ENCODE measurements around the gene LIN7B. TPM values are rescaled to one million over a fixed set of nuclear protein-coding genes. Genes with fewer than 3 reads are reported as not detected.

The LIN7B gene
- total RNA-seq, 1 experiment from 2014 or later: 4.2 TPM

DNA sequence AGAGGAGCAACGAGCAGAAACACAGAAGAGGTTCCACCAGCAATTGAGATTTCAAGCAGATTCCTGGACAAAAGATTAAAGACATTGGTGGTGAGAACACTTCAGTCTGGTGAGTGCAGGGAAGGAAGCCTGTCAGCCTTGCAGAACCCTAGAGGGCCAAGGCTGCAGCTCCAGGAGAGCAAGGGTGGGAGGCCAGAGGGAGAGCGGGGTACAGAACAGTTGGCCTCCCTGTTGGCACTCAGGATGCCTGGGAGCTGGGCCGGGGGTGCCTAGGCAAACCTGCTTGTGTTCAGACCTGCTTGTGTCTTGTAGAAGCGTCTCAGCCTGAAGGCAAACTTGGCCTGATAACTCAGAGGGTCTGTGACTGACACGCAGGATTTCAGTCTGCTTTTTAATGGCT lies 5.1 kb upstream of the LIN7B start:
- H4K20me1 ChIP-seq (ENCODE audit: control insufficient read depth, insufficient read depth, insufficient read length): no peaks in the 10 kb centered on the region
- TF ChIP-seq, protein P1, sequence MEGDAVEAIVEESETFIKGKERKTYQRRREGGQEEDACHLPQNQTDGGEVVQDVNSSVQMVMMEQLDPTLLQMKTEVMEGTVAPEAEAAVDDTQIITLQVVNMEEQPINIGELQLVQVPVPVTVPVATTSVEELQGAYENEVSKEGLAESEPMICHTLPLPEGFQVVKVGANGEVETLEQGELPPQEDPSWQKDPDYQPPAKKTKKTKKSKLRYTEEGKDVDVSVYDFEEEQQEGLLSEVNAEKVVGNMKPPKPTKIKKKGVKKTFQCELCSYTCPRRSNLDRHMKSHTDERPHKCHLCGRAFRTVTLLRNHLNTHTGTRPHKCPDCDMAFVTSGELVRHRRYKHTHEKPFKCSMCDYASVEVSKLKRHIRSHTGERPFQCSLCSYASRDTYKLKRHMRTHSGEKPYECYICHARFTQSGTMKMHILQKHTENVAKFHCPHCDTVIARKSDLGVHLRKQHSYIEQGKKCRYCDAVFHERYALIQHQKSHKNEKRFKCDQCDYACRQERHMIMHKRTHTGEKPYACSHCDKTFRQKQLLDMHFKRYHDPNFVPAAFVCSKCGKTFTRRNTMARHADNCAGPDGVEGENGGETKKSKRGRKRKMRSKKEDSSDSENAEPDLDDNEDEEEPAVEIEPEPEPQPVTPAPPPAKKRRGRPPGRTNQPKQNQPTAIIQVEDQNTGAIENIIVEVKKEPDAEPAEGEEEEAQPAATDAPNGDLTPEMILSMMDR (conservative IDR thresholded peaks at IDR 0.05): no peak
- no CpG with 5 or more reads among the region's 5 CpGs for WGBS (ENCODE audit: extremely low coverage, insufficient read length, low lambda C conversion rate)
- no peak overlapping the region for H3K9ac ChIP-seq (ENCODE audit: extremely low read depth, insufficient read length, low read length)
- no peaks in the 10 kb centered on the region for H3K23me2 ChIP-seq (ENCODE audit: insufficient read length, low read depth, low read length, poor library complexity, severe bottlenecking)
- H3K4ac ChIP-seq (ENCODE audit: low read depth, low read length): no peak overlapping the region
- H3K27me3 Mint-ChIP-seq (ENCODE audit: low read depth): peaks cover 1% of the 10 kb centered on the region
- no peaks in the 10 kb centered on the region for H3K27me3 ChIP-seq (ENCODE audit: insufficient read depth, low read length)
- no peak overlapping the region for H4K8ac ChIP-seq (replicated peaks; ENCODE audit: insufficient read length, low read depth, low read length)
- H2AFZ ChIP-seq (ENCODE audit: low read length): no peak overlapping the region
- H4K5ac ChIP-seq (ENCODE audit: insufficient read length, low read depth, low read length): no peak overlapping the region
- no peak overlapping the region for H3K56ac ChIP-seq (ENCODE audit: insufficient read length, low read depth, low read length)
- H3K79me1 ChIP-seq (ENCODE audit: insufficient read depth, low read depth, low read length, poor library complexity, severe bottlenecking): no peaks in the 10 kb centered on the region
- H2AK5ac ChIP-seq (ENCODE audit: insufficient read length, low read length): no peak overlapping the region
- H3K4me1 ChIP-seq (ENCODE audit: insufficient read depth, low read length): no peaks in the 10 kb centered on the region
- H2BK5ac ChIP-seq (ENCODE audit: insufficient read length, low read length): no peak overlapping the region
- H2BK15ac ChIP-seq (ENCODE audit: low read depth, low read length): no peak overlapping the region
- H3K36me3 Mint-ChIP-seq (ENCODE audit: insufficient read depth in 1 of 3, low read depth in 3 of 3): peaks cover 35 to 52% (median 51%) of the 10 kb centered on the region in 3 experiments
- no peak overlapping the region for H3T11ph ChIP-seq (ENCODE audit: low read length)
- no peaks in the 10 kb centered on the region for H3K9me3 ChIP-seq (ENCODE audit: control insufficient read depth, low read depth, low read length)
- H3K9me3 Mint-ChIP-seq: peaks cover 0 to 2% of the 10 kb centered on the region in 2 experiments; a peak in 2 of 5 replicates
- H2BK120ac ChIP-seq (ENCODE audit: low read depth, low read length, poor library complexity, severe bottlenecking): no peak overlapping the region
- no peak overlapping the region for H3K23ac ChIP-seq (ENCODE audit: insufficient read length, low read depth, low read length)
- H3K14ac ChIP-seq (ENCODE audit: insufficient read depth, low read length): no peak overlapping the region
- H3K27ac ChIP-seq (ENCODE audit: insufficient read length, low read depth, low read length): no peak overlapping the region
- no peak overlapping the region for H2BK12ac ChIP-seq (ENCODE audit: insufficient read length, low read depth, low read length)
- H2BK20ac ChIP-seq (ENCODE audit: low read depth, low read length, poor library complexity, severe bottlenecking): no peak overlapping the region
- no peak overlapping the region; a peak in 1 of 5 replicates for H3K4me3 Mint-ChIP-seq
- H3K4me2 ChIP-seq (ENCODE audit: insufficient read depth, insufficient read length, low read length): no peak overlapping the region
- peak overlapping the region in 2 of 3 experiments; percentile 16 to 91; a peak in 5 of 7 replicates for H3K27ac Mint-ChIP-seq
- peaks cover 14 to 29% of the 10 kb centered on the region in 2 experiments for H3K4me1 Mint-ChIP-seq
- DNase-seq: no peak
- no peaks in the 10 kb centered on the region for H3K79me2 ChIP-seq (ENCODE audit: insufficient read depth, low read length)
- no peak overlapping the region for H4K91ac ChIP-seq (ENCODE audit: insufficient read length, low read depth, low read length)
- H3K18ac ChIP-seq (ENCODE audit: insufficient read length, low read depth, low read length): no peak overlapping the region

Data from H9 (cell line).